UCSD-AML1 (cell line): ENCODE data around the gene GNAQ.

Experiments used
- DNase-seq: peaks from one replicate; lab custom pipeline; 2025; ENCODE audit not compliant: unreplicated experiment; lab: John Stamatoyannopoulos, UW

The GNAQ gene

DNA sequence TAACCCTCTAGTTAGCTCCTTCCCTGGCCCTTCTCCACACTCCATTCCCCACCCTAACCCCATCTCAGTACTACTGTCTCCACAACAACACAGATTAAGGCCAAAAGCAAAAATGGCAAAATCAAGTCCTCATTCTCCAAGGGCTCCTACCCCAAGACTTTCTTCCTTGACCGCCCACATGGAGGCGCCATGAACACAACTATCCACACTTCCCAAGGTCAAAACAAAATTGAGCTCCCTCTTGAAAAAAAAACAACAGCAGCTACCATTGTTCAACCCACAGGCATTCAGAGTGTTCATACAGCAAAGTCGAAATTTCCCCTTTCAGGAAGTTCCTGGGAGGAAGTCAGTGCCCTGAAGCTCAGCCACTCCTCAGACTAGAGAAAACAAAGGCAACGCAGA lies 54.4 kb downstream of the GNAQ start:
- peak; percentile 77 for DNase-seq

- no peak for DNase-seq
These were observed 55.8 kb downstream of the GNAQ start for GRCh38 chr9:77975806-77976205.

DNA sequence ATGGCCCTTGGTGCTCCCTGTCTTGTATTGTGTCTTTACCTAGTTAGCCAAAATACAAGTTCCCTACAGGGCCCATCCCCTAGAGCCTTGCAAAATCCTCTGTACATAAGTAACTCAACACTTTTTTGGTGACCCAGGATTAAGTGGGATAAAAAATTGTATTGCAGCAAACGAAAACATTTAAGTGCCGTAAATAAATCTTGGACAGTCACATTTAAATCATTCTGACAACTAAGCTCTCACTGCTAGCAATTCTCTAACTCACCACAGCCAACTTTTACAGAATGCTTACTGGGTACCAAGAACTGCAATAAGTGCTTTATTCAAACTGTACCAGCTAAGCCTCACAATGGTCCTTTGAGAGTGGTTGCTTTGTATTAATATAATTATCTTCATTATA lies 56.6 kb downstream of the GNAQ start:
- DNase-seq: no peak

DNA sequence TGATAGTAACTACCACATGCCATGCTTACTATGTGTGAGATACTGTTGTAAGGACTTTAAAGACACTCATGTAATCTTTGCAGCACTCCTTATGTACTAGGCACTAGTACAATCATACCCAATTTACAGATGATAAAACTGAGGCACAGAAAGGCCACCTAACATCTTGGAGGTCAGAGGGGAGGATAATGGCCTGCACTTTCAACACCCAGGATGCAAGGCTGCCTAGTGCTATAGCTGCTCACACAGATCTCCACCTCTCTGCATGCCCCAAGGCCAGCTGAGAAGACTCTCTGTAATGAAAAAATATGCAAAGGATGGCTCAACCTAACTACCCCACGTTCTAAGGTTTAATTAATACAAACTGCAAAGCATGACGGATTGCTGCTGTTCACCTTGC lies 57.2 kb downstream of the GNAQ start:
- no peak for DNase-seq

GRCh38 chr9:77969083-77969482 lies 62.5 kb downstream of the GNAQ start:
- DNase-seq: no peak

DNA sequence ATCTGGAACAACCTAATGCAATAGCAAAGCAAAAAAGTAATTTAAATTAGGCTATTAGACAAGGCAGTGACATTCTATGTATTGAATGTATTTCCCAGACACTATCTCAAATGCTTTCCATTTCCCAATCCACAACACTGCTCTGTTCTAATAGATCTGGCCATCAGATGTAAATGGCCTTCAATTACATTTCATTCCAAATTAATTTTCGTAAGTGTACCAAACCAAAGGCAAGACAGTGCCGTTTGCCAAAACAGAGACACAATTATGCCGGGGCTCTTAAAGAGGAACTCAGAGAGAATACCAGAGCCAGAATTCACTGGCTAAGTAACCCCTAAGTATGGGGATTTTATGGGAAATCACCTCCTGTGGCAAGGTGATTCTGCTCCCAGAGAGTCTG lies 63.1 kb downstream of the GNAQ start:
- no peak for DNase-seq

GRCh38 chr9:77966718-77967117 lies 64.9 kb downstream of the GNAQ start:
- DNase-seq: no peak

GRCh38 chr9:77965445-77966123 lies 66.0 kb downstream of the GNAQ start:
- DNase-seq: no peak

- DNase-seq: no peak
These were observed 67.4 kb downstream of the GNAQ start for GRCh38 chr9:77964258-77964657.

GRCh38 chr9:77961541-77961940 lies 70.1 kb downstream of the GNAQ start:
- DNase-seq: no peak

DNA sequence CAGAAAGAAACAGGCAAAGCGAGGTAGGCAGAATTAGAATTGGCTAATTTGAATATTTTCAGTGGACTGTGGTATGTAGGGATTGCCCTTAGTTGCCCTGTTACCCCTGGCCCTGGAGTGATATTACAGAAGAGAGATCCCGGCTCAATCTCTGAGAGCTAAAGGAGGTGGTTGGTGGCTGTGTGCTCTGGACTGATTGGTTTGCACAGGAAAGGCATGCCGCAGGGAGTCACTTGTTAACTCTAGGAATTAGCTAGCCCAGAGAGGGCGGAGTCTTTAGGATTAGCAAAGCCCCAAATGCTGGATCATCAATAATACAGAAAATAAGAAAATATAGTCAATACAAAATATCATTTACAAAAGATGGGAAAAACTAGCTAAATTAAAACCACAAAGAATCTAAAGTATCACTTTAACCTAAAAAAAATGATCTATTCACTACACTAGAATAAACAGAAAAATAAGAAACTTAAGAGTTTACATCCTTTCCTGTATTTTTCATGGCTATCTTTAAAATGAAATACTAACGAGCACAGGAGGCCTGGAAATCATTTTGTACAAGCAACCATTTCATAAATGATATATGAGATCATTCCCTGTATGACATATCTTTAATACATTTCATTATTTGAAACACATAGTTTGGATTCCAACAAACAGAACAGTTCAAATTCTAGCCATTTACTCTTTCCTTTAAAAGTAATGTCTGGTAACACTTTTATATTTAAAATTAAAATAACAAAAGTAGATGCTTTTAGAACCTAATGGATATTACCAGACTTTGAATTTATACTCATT lies 71.1 kb downstream of the GNAQ start:
- no peak for DNase-seq

- no peak for DNase-seq
These were observed 71.8 kb downstream of the GNAQ start for GRCh38 chr9:77959803-77960202.

GRCh38 chr9:77957652-77958051 lies 74.0 kb downstream of the GNAQ start:
- DNase-seq: no peak

GRCh38 chr9:77956555-77956954 lies 75.1 kb downstream of the GNAQ start:
- no peak for DNase-seq

GRCh38 chr9:77954666-77955015 lies 77.0 kb downstream of the GNAQ start:
- no peak for DNase-seq

GRCh38 chr9:77954013-77954665 lies 77.5 kb downstream of the GNAQ start:
- DNase-seq: no peak

GRCh38 chr9:77953590-77953989 lies 78.0 kb downstream of the GNAQ start:
- no peak for DNase-seq

- no peak for DNase-seq
These were observed 78.8 kb downstream of the GNAQ start for GRCh38 chr9:77952635-77953328.

GRCh38 chr9:77951369-77951768 lies 80.2 kb downstream of the GNAQ start:
- no peak for DNase-seq

DNA sequence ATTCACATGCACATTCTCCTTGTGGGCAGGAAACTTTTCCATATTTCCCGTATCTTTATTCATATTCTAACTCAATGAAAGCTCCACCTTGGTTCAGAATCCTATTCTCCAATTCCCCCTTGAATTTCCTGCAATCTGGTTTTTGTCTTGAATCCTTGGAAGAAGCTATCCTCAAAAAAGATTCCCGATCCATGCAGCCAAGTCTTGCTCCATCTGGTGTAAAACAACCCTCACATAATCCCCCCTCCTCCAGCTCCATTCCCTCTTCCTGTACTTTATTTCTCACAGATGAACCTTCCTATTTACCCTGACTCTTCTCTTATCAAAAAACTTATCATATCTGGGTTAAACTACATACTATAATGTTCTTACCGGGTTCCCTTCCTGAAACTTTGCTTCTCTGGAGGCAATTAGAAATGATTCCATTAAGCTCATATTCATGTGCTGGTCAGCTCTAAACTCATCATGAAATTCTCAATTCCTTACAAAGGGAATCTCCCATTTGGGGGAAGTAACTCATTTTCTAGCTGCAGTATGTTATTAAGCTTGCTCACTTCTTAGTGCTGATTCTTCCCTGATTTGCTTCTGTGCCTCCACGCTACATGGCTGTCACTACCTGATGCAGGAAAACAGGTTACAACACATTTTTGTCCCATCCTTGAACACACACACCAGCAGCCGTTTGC lies 81.7 kb downstream of the GNAQ start:
- DNase-seq: no peak

GRCh38 chr9:77947651-77948050 lies 84.0 kb downstream of the GNAQ start:
- no peak for DNase-seq
